Measurements from ENCODE around the gene PXDN.
"Not testable (repeated sequence)": the region's sequence is repeated elsewhere in the genome, so short reads cannot be mapped to it uniquely, and the experiment has no call there.

Gene PXDN

GRCh38 chr2:1623906-1624445, 120.3 kb downstream of the PXDN start:
- Histone ChIP-seq H3K9me3 (no peaks in the 10 kb centered on the region), H3K4me1 (no peaks in the 10 kb centered on the region)
- TF ChIP-seq, protein P1, sequence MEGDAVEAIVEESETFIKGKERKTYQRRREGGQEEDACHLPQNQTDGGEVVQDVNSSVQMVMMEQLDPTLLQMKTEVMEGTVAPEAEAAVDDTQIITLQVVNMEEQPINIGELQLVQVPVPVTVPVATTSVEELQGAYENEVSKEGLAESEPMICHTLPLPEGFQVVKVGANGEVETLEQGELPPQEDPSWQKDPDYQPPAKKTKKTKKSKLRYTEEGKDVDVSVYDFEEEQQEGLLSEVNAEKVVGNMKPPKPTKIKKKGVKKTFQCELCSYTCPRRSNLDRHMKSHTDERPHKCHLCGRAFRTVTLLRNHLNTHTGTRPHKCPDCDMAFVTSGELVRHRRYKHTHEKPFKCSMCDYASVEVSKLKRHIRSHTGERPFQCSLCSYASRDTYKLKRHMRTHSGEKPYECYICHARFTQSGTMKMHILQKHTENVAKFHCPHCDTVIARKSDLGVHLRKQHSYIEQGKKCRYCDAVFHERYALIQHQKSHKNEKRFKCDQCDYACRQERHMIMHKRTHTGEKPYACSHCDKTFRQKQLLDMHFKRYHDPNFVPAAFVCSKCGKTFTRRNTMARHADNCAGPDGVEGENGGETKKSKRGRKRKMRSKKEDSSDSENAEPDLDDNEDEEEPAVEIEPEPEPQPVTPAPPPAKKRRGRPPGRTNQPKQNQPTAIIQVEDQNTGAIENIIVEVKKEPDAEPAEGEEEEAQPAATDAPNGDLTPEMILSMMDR (IDR thresholded peaks at IDR 0.05; ENCODE audit: low read depth, low read length) = no peak

DNA sequence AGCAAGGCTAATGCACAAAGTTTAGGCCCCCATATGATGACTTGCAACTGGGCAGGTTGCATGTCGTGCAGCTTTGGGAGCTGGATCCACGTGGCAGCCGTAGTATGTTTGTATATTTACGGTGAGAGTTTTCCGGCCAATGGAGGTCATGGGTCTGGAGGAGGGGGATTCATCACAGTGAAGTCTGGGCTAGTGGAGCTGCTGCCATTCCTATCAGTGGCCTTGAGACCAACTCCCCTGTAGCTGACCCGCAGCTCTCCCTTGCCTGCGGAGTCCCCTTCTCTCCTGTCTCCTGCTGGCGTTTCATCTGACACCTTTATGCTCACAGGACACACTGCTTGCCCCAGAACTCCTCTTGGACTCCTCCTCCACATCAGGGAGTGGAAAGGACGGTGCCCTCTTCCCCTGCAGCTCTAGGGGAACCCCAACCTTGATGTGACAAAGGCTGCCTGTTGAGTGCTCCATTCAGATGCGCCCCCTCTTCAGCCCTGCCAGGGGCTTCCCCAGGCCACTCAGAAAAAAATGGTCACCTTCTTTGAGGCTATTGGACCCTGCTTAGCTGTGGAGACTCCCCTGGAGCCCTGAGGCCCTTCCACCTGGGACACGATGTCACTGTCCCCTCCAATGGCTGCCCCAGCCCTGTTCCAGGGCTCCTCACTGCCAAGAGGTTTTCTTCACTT, 121.7 kb downstream of the PXDN start:
- Histone ChIP-seq H3K9me3 (no peaks in the 10 kb centered on the region), H3K27me3 (no peaks in the 10 kb centered on the region), H3K4me3 (ENCODE audit: low read depth, low read length) (no peak overlapping the region), H3K4me1 (no peaks in the 10 kb centered on the region), H3K36me3 (no peaks in the 10 kb centered on the region)
- no peak for DNase-seq
- TF ChIP-seq, protein P1 (IDR thresholded peaks at IDR 0.05; ENCODE audit: low read depth, low read length) = no peak

More at GRCh38 chr2:1623906-1624445, 120.3 kb downstream of the PXDN start:
- Histone ChIP-seq H3K36me3 (no peaks in the 10 kb centered on the region), H3K4me3 (ENCODE audit: low read depth, low read length) (no peak overlapping the region), H3K27me3 (no peaks in the 10 kb centered on the region)
- no peak for DNase-seq

GRCh38 chr2:1621976-1622375, 122.3 kb downstream of the PXDN start:
- H3K36me3 ChIP-seq; DNase-seq; H3K4me1 ChIP-seq; H3K4me3 ChIP-seq (ENCODE audit: low read depth, low read length); H3K27me3 ChIP-seq; H3K9me3 ChIP-seq: not testable (repeated sequence)

DNA sequence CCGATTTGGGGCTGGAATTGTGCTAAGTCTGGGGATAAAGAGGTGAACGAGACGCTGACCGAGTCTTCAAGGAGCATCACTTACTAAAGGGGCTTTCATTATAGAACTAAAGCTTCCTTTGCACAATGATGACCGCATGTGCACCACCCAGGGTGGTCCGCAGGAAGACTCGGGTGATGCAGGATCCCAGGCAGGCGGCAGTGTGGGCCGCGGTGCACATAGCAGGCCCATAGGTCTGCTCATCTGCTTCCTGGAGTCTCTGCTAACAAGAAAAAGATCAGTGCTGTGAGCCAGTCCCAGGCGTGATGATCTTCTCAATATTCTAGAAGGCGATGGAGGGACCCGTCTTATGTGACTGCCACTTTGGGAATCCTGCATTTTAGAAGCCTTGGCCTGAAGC, 122.8 kb downstream of the PXDN start:
- Histone ChIP-seq H3K4me3 (ENCODE audit: low read depth, low read length) (no peak overlapping the region), H3K36me3 (no peaks in the 10 kb centered on the region), H3K27me3 (no peaks in the 10 kb centered on the region), H3K4me1 (no peaks in the 10 kb centered on the region), H3K9me3 (no peaks in the 10 kb centered on the region)
- TF ChIP-seq, protein P1 (IDR thresholded peaks at IDR 0.05; ENCODE audit: low read depth, low read length) = no peak
- DNase-seq = no peak

- H3K4me1 ChIP-seq = no peaks in the 10 kb centered on the region
- no peak overlapping the region for H3K4me3 ChIP-seq (ENCODE audit: low read depth, low read length)
- TF ChIP-seq, protein P1 (IDR thresholded peaks at IDR 0.05; ENCODE audit: low read depth, low read length) = no peak
- no peaks in the 10 kb centered on the region for H3K27me3 ChIP-seq
- H3K36me3 ChIP-seq = no peaks in the 10 kb centered on the region
- no peak for DNase-seq
- no peaks in the 10 kb centered on the region for H3K9me3 ChIP-seq
Observed at GRCh38 chr2:1621041-1621440, 123.3 kb downstream of the PXDN start.

- DNase-seq = no peak
- no peaks in the 10 kb centered on the region for H3K9me3 ChIP-seq
- H3K36me3 ChIP-seq = no peaks in the 10 kb centered on the region
- TF ChIP-seq, protein P1 (IDR thresholded peaks at IDR 0.05; ENCODE audit: low read depth, low read length) = no peak
- no peaks in the 10 kb centered on the region for H3K27me3 ChIP-seq
- no peaks in the 10 kb centered on the region for H3K4me1 ChIP-seq
- H3K4me3 ChIP-seq (ENCODE audit: low read depth, low read length) = no peak overlapping the region
Observed at GRCh38 chr2:1620081-1620480, 124.2 kb downstream of the PXDN start.
